A673 (cell line): ENCODE results near the gene SPATA3. TPM values are rescaled to one million over a fixed set of nuclear protein-coding genes. Genes with fewer than 3 reads are reported as not detected.

Source experiments
- BruUV-seq: library from RNA; stranded (reverse); fragments of 400-500 nt; replicated peaks from 2 replicates; lab custom pipeline; 2021; lab: Mats Ljungman, UMichigan
- CTCF ChIA-PET: fragments of 300-600 bp; sonication (Branson Sonifier 250); formaldehyde crosslinking; loops from one replicate; lab custom pipeline; 2022; ENCODE audit warnings: antibody characterized with exemption; lab: Charles Lee
- POLR2A ChIA-PET: fragments of 300-600 bp; sonication (Branson Sonifier 250); formaldehyde crosslinking; loops from one replicate; lab custom pipeline; 2022; ENCODE audit warnings: antibody characterized with exemption; ENCODE audit not compliant: low non-redundant PET; lab: Charles Lee
- DNase-seq: peaks from one replicate; pipeline ENCODE4 v3.0.0-alpha.2; 2015; ENCODE audit warnings: low spot score
- H3K27ac ChIP-seq: fragments of 200-600 bp; sonication (generic); 2 replicates; pipeline ENCODE4 v1.5.1; 2016; ENCODE audit warnings: mixed run types, low read depth, mild to moderate bottlenecking, mixed read lengths, antibody characterized with exemption, low read length; ENCODE audit not compliant: poor library complexity, severe bottlenecking
- H3K27me3 ChIP-seq: fragments of 200-600 bp; sonication (generic); replicated peaks from 2 replicates; pipeline ENCODE4 v1.6.1; 2017; ENCODE audit warnings: mixed run types, low read depth, mild to moderate bottlenecking, mixed read lengths, antibody characterized with exemption, low read length; ENCODE audit not compliant: insufficient read depth, poor library complexity
- H3K36me3 ChIP-seq: fragments of 200-600 bp; sonication (generic); 2 replicates; pipeline ENCODE4 v1.6.1; 2016; ENCODE audit warnings: mixed run types, mild to moderate bottlenecking, mixed read lengths, antibody characterized with exemption, low read length; ENCODE audit not compliant: insufficient read depth, poor library complexity, severe bottlenecking
- H3K4me1 ChIP-seq: fragments of 200-600 bp; sonication (generic); 2 replicates; pipeline ENCODE4 v1.6.1; 2017; ENCODE audit warnings: mixed run types, mild to moderate bottlenecking, mixed read lengths, antibody characterized with exemption, low read length; ENCODE audit not compliant: insufficient read depth, poor library complexity, severe bottlenecking
- H3K4me3 ChIP-seq: fragments of 200-600 bp; sonication (generic); 2 replicates; pipeline ENCODE4 v1.5.1; 2016; ENCODE audit warnings: low read depth, mixed run types, mild to moderate bottlenecking, mixed read lengths, low read length; ENCODE audit not compliant: poor library complexity, severe bottlenecking
- H3K9me3 ChIP-seq: fragments of 200-600 bp; sonication (generic); 2 replicates; pipeline ENCODE4 v1.6.1; 2016; ENCODE audit warnings: mixed run types, low read depth, mild to moderate bottlenecking, mixed read lengths, antibody characterized with exemption, low read length; ENCODE audit not compliant: poor library complexity, severe bottlenecking
- EZH2 ChIP-seq: fragments of 200-600 bp; sonication (generic); IDR thresholded peaks from 2 replicates; pipeline ENCODE4 v1.6.1; 2017; ENCODE audit warnings: borderline replicate concordance, low read depth, mild to moderate bottlenecking, mixed read lengths, antibody characterized with exemption, low read length; ENCODE audit not compliant: poor library complexity, severe bottlenecking
- intact Hi-C: fragments of 100-400 bp; cut with micrococcal nuclease; formaldehyde crosslinking; loops from one replicate; pipeline ENCODE4 v1.10.0; 2022; ENCODE audit not compliant: unreplicated experiment
- total RNA-seq: library from RNA; stranded (reverse); gene quantifications from 2 replicates; pipeline ENCODE4 v1.2.3, GENCODE V29; 2021
- TF ChIP-seq, protein P1 (sequence below): fragments of 300-800, 200-600 bp; sonication (generic); conservative IDR thresholded peaks from 2 replicates; pipeline ENCODE4 v1.5.1; 2017; ENCODE audit warnings: low read depth, mild to moderate bottlenecking, antibody characterized with exemption, low read length, moderate library complexity, mixed read lengths

Gene SPATA3
- total RNA-seq, 1 experiment from 2014 or later = not detected

DNA sequence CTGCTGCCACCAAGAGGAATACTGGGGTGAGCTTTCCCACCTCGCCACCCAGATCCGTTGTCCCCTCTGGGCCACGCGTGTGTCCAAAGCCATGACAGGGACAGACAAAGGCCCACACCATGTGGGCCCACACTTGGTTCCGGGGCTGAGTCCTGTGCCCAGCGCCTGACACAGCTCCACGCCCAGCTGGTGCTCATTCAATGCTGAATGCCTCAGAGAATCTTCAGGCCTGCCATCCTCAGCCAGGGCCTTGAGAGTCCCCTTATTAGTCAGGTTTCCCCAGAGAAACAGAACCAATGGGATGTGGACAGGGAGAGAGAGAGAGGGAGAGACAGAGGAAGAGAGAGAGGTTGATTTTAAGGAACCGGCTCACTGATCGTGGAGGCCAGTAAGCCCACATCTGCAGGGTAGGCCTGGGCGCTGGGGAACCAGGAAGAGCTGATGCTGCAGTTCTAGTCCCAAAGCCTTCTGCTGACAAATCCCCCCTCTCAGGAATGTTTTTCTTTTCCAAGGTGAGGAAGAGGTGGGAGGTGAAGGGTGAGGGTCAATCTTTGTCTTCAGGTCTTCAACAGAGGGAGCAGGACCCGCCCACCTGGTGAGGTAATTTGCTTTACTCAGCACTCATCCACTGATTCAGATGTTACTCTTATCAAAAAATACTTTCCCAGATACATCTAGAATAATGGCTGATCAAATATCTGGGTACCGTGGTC lies 10.2 kb upstream of the SPATA3 start:
- ChIA-PET CTCF (interaction anchor here (2.2 to 3.0 kb wide), 3 partner anchors 84 to 161 kb away, joined by 6 to 37 read pairs (median 15); no protein-coding TSS in a partner anchor), POLR2A (no interaction called here)
- no peaks in the 10 kb centered on the region for H3K9me3 ChIP-seq
- no peak for DNase-seq
- no peak overlapping the region for H3K27ac ChIP-seq
- intact Hi-C loops = no loop called here
- no peaks in the 10 kb centered on the region for H3K4me1 ChIP-seq
- no peaks in the 10 kb centered on the region for H3K36me3 ChIP-seq
- no peak for TF ChIP-seq EZH2
- TF ChIP-seq, protein P1, sequence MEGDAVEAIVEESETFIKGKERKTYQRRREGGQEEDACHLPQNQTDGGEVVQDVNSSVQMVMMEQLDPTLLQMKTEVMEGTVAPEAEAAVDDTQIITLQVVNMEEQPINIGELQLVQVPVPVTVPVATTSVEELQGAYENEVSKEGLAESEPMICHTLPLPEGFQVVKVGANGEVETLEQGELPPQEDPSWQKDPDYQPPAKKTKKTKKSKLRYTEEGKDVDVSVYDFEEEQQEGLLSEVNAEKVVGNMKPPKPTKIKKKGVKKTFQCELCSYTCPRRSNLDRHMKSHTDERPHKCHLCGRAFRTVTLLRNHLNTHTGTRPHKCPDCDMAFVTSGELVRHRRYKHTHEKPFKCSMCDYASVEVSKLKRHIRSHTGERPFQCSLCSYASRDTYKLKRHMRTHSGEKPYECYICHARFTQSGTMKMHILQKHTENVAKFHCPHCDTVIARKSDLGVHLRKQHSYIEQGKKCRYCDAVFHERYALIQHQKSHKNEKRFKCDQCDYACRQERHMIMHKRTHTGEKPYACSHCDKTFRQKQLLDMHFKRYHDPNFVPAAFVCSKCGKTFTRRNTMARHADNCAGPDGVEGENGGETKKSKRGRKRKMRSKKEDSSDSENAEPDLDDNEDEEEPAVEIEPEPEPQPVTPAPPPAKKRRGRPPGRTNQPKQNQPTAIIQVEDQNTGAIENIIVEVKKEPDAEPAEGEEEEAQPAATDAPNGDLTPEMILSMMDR = no peak
- no TSS peak for BruUV-seq
- no peaks in the 10 kb centered on the region for H3K27me3 ChIP-seq
- H3K4me3 ChIP-seq = no peak overlapping the region

DNA sequence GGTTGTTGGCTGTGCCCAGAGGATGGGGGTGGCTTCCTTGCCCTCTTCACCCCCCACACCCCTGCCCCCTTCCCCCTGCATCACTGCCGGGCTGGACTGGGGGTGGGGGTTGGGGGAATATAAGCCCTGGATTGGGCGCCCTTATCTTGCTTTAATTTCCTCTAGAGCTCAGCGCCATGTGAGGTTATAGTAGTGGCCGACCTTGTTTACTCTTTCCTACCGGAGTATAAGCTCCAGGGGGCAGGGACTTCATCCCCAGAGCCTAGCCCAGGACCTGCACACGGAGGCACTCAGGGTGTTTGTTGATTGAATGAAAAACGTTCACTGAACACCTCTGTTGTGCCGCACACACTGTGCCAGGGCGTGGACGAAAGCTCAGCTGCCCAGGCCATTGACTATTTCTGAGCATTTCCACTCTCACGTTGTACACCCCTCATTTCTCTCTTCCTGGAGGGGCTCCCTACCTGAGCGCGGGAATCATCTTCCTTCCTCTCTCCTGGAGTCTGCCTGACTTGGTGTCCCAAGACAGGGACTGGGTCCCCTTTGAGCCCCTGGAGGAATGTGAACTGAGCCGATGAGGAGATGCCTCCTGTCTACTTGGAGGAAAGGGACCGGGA lies 9.3 kb upstream of the SPATA3 start:
- ChIA-PET POLR2A (no interaction called here), CTCF (interaction anchor here (0.5 to 3.0 kb wide), 5 partner anchors 85 to 162 kb away, joined by 3 to 37 read pairs (median 11); no protein-coding TSS in a partner anchor)
- no peak for DNase-seq
- Histone ChIP-seq H3K4me3 (peak overlapping the region; percentile 47), H3K27me3 (no peaks in the 10 kb centered on the region), H3K4me1 (no peaks in the 10 kb centered on the region), H3K9me3 (no peaks in the 10 kb centered on the region), H3K36me3 (no peaks in the 10 kb centered on the region), H3K27ac (no peak overlapping the region)
- no peak for TF ChIP-seq EZH2
- TF ChIP-seq, protein P1 = no peak
- intact Hi-C loops = loop anchor here (1.0 kb wide), 3 partner anchors 84 to 162 kb away; no protein-coding TSS in a partner anchor
- no TSS peak for BruUV-seq

- peak; percentile 70 for DNase-seq
- no TSS peak for BruUV-seq
- TF ChIP-seq EZH2 = no peak
- TF ChIP-seq, protein P1 = peak; percentile 96
- Histone ChIP-seq H3K36me3 (no peaks in the 10 kb centered on the region), H3K4me3 (peak overlapping the region; percentile 47), H3K27me3 (no peaks in the 10 kb centered on the region), H3K4me1 (no peaks in the 10 kb centered on the region), H3K27ac (no peak overlapping the region), H3K9me3 (no peaks in the 10 kb centered on the region)
- POLR2A ChIA-PET = interaction anchor here (0.6 kb wide), 1 partner anchor 85 kb away, joined by 4 read pairs; no protein-coding TSS in a partner anchor
- CTCF ChIA-PET = interaction anchor here (0.5 to 3.0 kb wide), 9 partner anchors 65 to 456 kb away, joined by 3 to 37 read pairs (median 11); partner anchors contain the start of gene ITM2C
- intact Hi-C loops = loop anchor here (1.0 kb wide), 3 partner anchors 85 to 163 kb away; no protein-coding TSS in a partner anchor
Measured at GRCh38 chr2:230987137-230988020, 8.5 kb upstream of the SPATA3 start.
